K562 (cell line): ENCODE results near the gene CENPH. TPM values are rescaled to one million over a fixed set of nuclear protein-coding genes. Genes with fewer than 3 reads are reported as not detected.

Experiments used
- CBFA2T2 ChIP-seq: fragments of 450-650 bp; conservative IDR thresholded peaks from 2 replicates; pipeline ENCODE4 v1.6.1; 2017; ENCODE audit warnings: mild to moderate bottlenecking
- DNMT1 ChIP-seq: fragments of 450-650 bp; IDR thresholded peaks from 2 replicates; pipeline ENCODE4 v1.6.1; 2016; ENCODE audit warnings: antibody characterized with exemption, mild to moderate bottlenecking
- GTF3C2 ChIP-seq: IDR thresholded peaks from 3 replicates; pipeline ENCODE4 v1.6.1; 2011; ENCODE audit warnings: borderline replicate concordance, mild to moderate bottlenecking, moderate library complexity; ENCODE audit not compliant: insufficient read length; ENCODE audit errors: extremely low read depth
- KLF6 ChIP-seq: fragments of 250-450 bp; sonication (Bioruptor Pico); IDR thresholded peaks from 2 replicates; pipeline ENCODE4 v1.4.0; 2020; ENCODE audit warnings: mild to moderate bottlenecking, moderate library complexity, borderline replicate concordance
- MAFG ChIP-seq: fragments of 450-650 bp; conservative IDR thresholded peaks from 2 replicates; pipeline ENCODE4 v1.6.1; 2016; ENCODE audit warnings: missing genetic modification characterization, missing compliant biosample characterization
- MITF ChIP-seq: IDR thresholded peaks from 2 replicates; pipeline ENCODE4 v1.6.1; 2014; ENCODE audit warnings: antibody characterized with exemption
- MTA3 ChIP-seq: fragments of 450-650 bp; formaldehyde crosslinking; IDR thresholded peaks from 2 replicates; pipeline ENCODE4 v1.6.1; 2017; ENCODE audit warnings: mild to moderate bottlenecking, borderline replicate concordance
- MXD1 ChIP-seq: fragments of 250-450 bp; sonication (Bioruptor Pico); IDR thresholded peaks from 2 replicates; pipeline ENCODE4 v1.8.0; 2021; ENCODE audit warnings: borderline replicate concordance, mild to moderate bottlenecking, moderate library complexity; ENCODE audit not compliant: poor library complexity, severe bottlenecking
- PATZ1 ChIP-seq: fragments of 250-450 bp; sonication (Bioruptor Pico); IDR thresholded peaks from 2 replicates; pipeline ENCODE4 v1.5.0; 2020; ENCODE audit warnings: mild to moderate bottlenecking, borderline replicate concordance
- RBM25 ChIP-seq: fragments of 200-400 bp; formaldehyde crosslinking; IDR thresholded peaks from 2 replicates; pipeline ENCODE4 v1.6.1; 2018; ENCODE audit warnings: low read length, low read depth, moderate library complexity; ENCODE audit not compliant: severe bottlenecking
- SMARCE1 ChIP-seq: fragments of 450-650 bp; IDR thresholded peaks from 2 replicates; pipeline ENCODE4 v1.7.1; 2016; ENCODE audit warnings: mild to moderate bottlenecking
- ZFPM2 ChIP-seq: fragments of 250-450 bp; sonication (Bioruptor Pico); IDR thresholded peaks from 2 replicates; pipeline ENCODE4 v1.5.1; 2022; ENCODE audit warnings: mild to moderate bottlenecking
- ZNF143 ChIP-seq: sonication (generic); formaldehyde crosslinking; IDR thresholded peaks from 2 replicates; pipeline ENCODE4 v1.9.0; 2022; ENCODE audit warnings: mild to moderate bottlenecking, missing genetic modification reagents
- ZNF696 ChIP-seq: fragments of 250-450 bp; sonication (Bioruptor Pico); conservative IDR thresholded peaks from 2 replicates; pipeline ENCODE4 v1.4.0; 2020; ENCODE audit warnings: mild to moderate bottlenecking, moderate library complexity
- ZNF717 ChIP-seq: fragments of 250-450 bp; sonication (Bioruptor Pico); IDR thresholded peaks from 2 replicates; pipeline ENCODE4 v1.5.0; 2021
- ZNF75A ChIP-seq: fragments of 450-650 bp; formaldehyde crosslinking; IDR thresholded peaks from 2 replicates; pipeline ENCODE4 v1.4.0; 2020; ENCODE audit warnings: mild to moderate bottlenecking
- ZSCAN29 ChIP-seq: fragments of 450-650 bp; IDR thresholded peaks from 2 replicates; pipeline ENCODE4 v1.6.1; 2017
- polyA plus RNA-seq, 8 experiments: library from polyadenylated mRNA; depleted of rRNA in 4 of 8; stranded (reverse) in 5 of 8; unstranded in 3 of 8; fragments of >200 nt; fragmentation: Nextera tagmentation in 2 of 8; fragmentation: Illumina TruSeq in 1 of 8; extraction: Ambion mirVana in 2 of 8; extraction: Trizol in 1 of 8; gene quantifications; 2 replicates each; pipeline versions ENCODE4 v1.2.1 to v1.2.3, GENCODE V29; 2011 to 2014; ENCODE audit warnings: inconsistent platforms in 1 of 8, missing spikeins in 1 of 8
- total RNA-seq, 7 experiments: library from RNA; depleted of rRNA in 6 of 7; stranded (reverse); fragments of >200 nt in 6 of 7; fragmentation: Illumina TruSeq in 2 of 7; extraction: Trizol in 2 of 7; gene quantifications; 2 replicates each; pipeline versions ENCODE4 v1.2.1 to v1.2.3, GENCODE V29; 2011 to 2021; ENCODE audit warnings: low replicate concordance in 1 of 7

Gene CENPH
- total and polyA plus RNA-seq, 9 of the 15 experiments (the other 6 are each of a cell fraction or from before 2014, with no cell fraction given), result 10.5 to 124 (median 74.9) TPM

- TF ChIP-seq GTF3C2 (no peak), MTA3 (peak; percentile 57), PATZ1 (CRISPR knock-in tag) (no peak), KLF6 (0 out of 2 replicates have a peak, but pooled peaks have one; percentile 39), MXD1 (CRISPR knock-in tag) (no peak), MAFG (tag) (no peak), ZFPM2 (CRISPR knock-in tag) (no peak), ZNF143 (CRISPR knock-in tag) (peak; percentile 65), DNMT1 (no peak), ZNF717 (no peak), MITF (no peak), ZSCAN29 (no peak), ZNF75A (CRISPR knock-in tag) (no peak), ZNF696 (CRISPR knock-in tag) (no peak), RBM25 (no peak), CBFA2T2 (no peak), SMARCE1 (no peak)
These were observed at the start of gene CENPH (continued) for GRCh38 chr5:69189162-69190086.
